H1 (cell line): ENCODE measurements around the gene CLNS1A. TPM values are rescaled to one million over a fixed set of nuclear protein-coding genes. Genes with fewer than 3 reads are reported as not detected.

Experiments
- BCL11A ChIP-seq, 2 experiments: IDR thresholded peaks; one replicate each; pipeline ENCODE4 v1.6.1; 2011; ENCODE audit warnings: low read depth in 2 of 2, low read length in 2 of 2, mild to moderate bottlenecking in 2 of 2
- BRCA1 ChIP-seq: IDR thresholded peaks from 2 replicates; pipeline ENCODE4 v1.6.1; 2012; ENCODE audit warnings: low read depth, low read length, improper control_type of control experiment
- CHD1 ChIP-seq: IDR thresholded peaks from 2 replicates; pipeline ENCODE4 v1.6.1; 2012; ENCODE audit warnings: low read depth, low read length, improper control_type of control experiment
- CREB1 ChIP-seq: IDR thresholded peaks from 2 replicates; pipeline ENCODE4 v1.6.1; 2012; ENCODE audit warnings: inconsistent platforms
- CTBP2 ChIP-seq: IDR thresholded peaks from 2 replicates; pipeline ENCODE4 v1.7.0; 2011; ENCODE audit warnings: borderline replicate concordance, mild to moderate bottlenecking, moderate library complexity, mixed read lengths, low read length; ENCODE audit not compliant: insufficient read depth, insufficient read length
- KDM1A ChIP-seq: fragments of 200-600, 300-600 bp; sonication (generic); IDR thresholded peaks from 2 replicates; pipeline ENCODE4 v1.7.1; 2016; ENCODE audit warnings: mild to moderate bottlenecking, low read length, borderline replicate concordance
- KDM5A ChIP-seq: fragments of 200-600 bp; IDR thresholded peaks from 2 replicates; pipeline ENCODE4 v1.7.1; 2012; ENCODE audit warnings: mild to moderate bottlenecking, low read length, inconsistent platforms, mixed read lengths
- NRF1 ChIP-seq: IDR thresholded peaks from 2 replicates; pipeline ENCODE4 v1.6.1; 2011; ENCODE audit warnings: mild to moderate bottlenecking, low read depth, low read length, improper control_type of control experiment
- PHF8 ChIP-seq: fragments of 200-600 bp; sonication (generic); conservative IDR thresholded peaks from 2 replicates; pipeline ENCODE4 v1.7.1; 2012; ENCODE audit warnings: low read depth, mild to moderate bottlenecking, inconsistent platforms, low read length, moderate library complexity
- POLR2AphosphoS5 ChIP-seq: IDR thresholded peaks from 2 replicates; pipeline ENCODE4 v1.6.1; 2011; ENCODE audit warnings: low read depth, low read length
- POU5F1 ChIP-seq: IDR thresholded peaks from 2 replicates; pipeline ENCODE4 v1.6.1; 2011; ENCODE audit warnings: low read depth, mild to moderate bottlenecking, low read length, moderate library complexity
- RAD21 ChIP-seq, 2 experiments: IDR thresholded peaks in 1 of 2; conservative IDR thresholded peaks in 1 of 2; 2 replicates each; pipeline ENCODE4 v1.6.1; 2011; ENCODE audit warnings: low read depth in 2 of 2, low read length in 2 of 2, improper control_type of control experiment in 1 of 2, inconsistent platforms in 1 of 2, mild to moderate bottlenecking in 1 of 2, moderate library complexity in 1 of 2
- RBBP5 ChIP-seq: IDR thresholded peaks from 2 replicates; pipeline ENCODE4 v1.7.1; 2012; ENCODE audit warnings: low read depth, mild to moderate bottlenecking, inconsistent platforms, low read length, moderate library complexity, borderline replicate concordance
- SAP30 ChIP-seq: fragments of 300-600 bp; sonication (generic); IDR thresholded peaks from 2 replicates; pipeline ENCODE4 v1.7.1; 2012; ENCODE audit warnings: low read length, moderate library complexity, mild to moderate bottlenecking, inconsistent platforms; ENCODE audit not compliant: insufficient read depth, insufficient replicate concordance
- SIN3A ChIP-seq, 2 experiments: IDR thresholded peaks in 1 of 2; conservative IDR thresholded peaks in 1 of 2; 2 replicates each; pipeline ENCODE4 v1.6.1; 2011 to 2012; ENCODE audit warnings: low read length in 2 of 2, improper control_type of control experiment in 1 of 2, low read depth in 1 of 2, mild to moderate bottlenecking in 1 of 2
- SIX5 ChIP-seq: IDR thresholded peaks from 2 replicates; pipeline ENCODE4 v1.6.1; 2011; ENCODE audit warnings: mild to moderate bottlenecking, low read depth, low read length
- SP2 ChIP-seq: IDR thresholded peaks from 2 replicates; pipeline ENCODE4 v1.6.1; 2012; ENCODE audit warnings: mild to moderate bottlenecking, low read length, inconsistent platforms
- polyA plus RNA-seq, 7 experiments: library from polyadenylated mRNA; depleted of rRNA in 3 of 7; stranded (reverse) in 5 of 7; unstranded in 2 of 7; fragments of >200 nt in 5 of 7; fragments of 200-250 nt in 2 of 7; gene quantifications; 1 replicate in 5 of 7; 2 replicates in 1 of 7; 4 replicates in 1 of 7; pipeline versions ENCODE4 v1.2.1 to v1.2.3, GENCODE V29; 2011 to 2013; ENCODE audit warnings: missing spikeins in 2 of 7, mixed read lengths in 2 of 7
- total RNA-seq: library from RNA; stranded (reverse); fragmentation: NEBNext Ultra II Directional; extraction: Animal tissue kit (Norgen Biotek cat#: 25700); gene quantifications from 2 replicates; pipeline ENCODE4 v1.2.1, GENCODE V29; 2021
- TF ChIP-seq, protein P1 (sequence below), 3 experiments: IDR thresholded peaks; 1 replicate in 2 of 3; 2 replicates in 1 of 3; pipeline versions ENCODE4 v1.5.1 to v1.6.1; 2011; ENCODE audit warnings: low read length in 3 of 3, mild to moderate bottlenecking in 3 of 3, inconsistent platforms in 2 of 3, low read depth in 1 of 3, moderate library complexity in 1 of 3; ENCODE audit not compliant: insufficient read depth in 1 of 3; ENCODE audit errors: control extremely low read depth in 1 of 3
- TF ChIP-seq, protein P2 (sequence below): IDR thresholded peaks from 2 replicates; pipeline ENCODE4 v1.6.1; 2011; ENCODE audit warnings: low read length, improper control_type of control experiment

Gene CLNS1A
- total and polyA plus RNA-seq, 2 of the 8 experiments (the other 6 are each of a cell fraction or from before 2014, with no cell fraction given): 136 to 177 TPM

DNA sequence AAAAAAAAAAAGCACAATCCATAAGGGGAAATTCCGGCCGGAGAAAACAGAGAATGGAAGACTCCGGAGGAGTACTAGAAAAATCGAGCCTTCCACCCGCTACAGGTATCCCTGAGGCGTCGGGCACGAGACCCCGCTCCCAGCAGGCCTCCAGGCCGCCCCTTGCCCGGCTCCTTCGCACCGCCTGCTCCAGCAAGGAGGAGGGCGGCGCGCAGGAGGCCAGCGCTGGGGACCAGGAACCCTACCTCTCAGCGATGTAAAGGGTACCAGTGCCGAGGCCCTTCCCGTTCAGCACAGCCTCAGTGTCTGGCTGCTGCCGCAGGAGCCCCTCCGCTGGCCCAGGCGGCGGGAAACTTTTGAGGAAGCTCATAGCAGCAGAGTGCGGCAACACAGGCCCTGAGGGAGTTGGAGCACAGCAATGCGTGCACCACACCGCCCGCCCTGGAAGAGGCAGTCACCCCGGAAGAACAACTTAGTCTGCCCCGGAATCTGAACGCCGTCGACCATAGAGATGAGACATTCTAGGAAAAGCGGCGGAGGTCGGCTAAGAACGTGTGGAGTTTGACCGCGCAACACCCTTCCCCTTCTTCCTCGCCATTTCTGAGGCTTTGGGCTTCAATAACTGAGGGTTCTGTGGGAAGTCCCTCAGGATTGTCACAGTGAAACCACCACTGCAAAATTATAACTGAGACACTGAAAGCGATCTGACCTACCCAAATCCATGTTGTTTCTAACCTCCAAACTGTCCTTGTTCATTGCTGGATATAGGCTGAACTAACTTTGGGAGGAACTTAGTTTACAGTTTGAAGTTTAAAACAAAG is at the start of gene CLNS1A (continued):
- TF ChIP-seq CTBP2 (no peak), RAD21 (IDR thresholded peaks at IDR 0.05 in 1 of 2, conservative IDR thresholded peaks at IDR 0.05 in 1 of 2; ENCODE audit: low read depth in 2 of 2, low read length in 2 of 2) (no peak), KDM5A (no peak), RBBP5 (peak; percentile 78; the same call in 1 of the 2 replicates), BRCA1 (no peak; the same call in 1 of the 2 replicates), SIN3A (conservative IDR thresholded peaks at IDR 0.05 in 1 of 2, IDR thresholded peaks at IDR 0.05 in 1 of 2; ENCODE audit: low read depth in 1 of 2, low read length in 2 of 2) (peak in 1 of 2 experiments; percentile 76; a peak in 3 of 4 replicates), SP2 (peak; percentile 72), SAP30 (peak; percentile 71), CHD1 (no peak), BCL11A (IDR thresholded peaks at IDR 0.05; ENCODE audit: low read depth in 2 of 2, low read length in 2 of 2) (no peak), POLR2AphosphoS5 (peak; percentile 95), SIX5 (no peak), POU5F1 (no peak), NRF1 (no peak), CREB1 (no peak), KDM1A (no peak), PHF8 (peak; percentile 85)
- TF ChIP-seq, protein P1, sequence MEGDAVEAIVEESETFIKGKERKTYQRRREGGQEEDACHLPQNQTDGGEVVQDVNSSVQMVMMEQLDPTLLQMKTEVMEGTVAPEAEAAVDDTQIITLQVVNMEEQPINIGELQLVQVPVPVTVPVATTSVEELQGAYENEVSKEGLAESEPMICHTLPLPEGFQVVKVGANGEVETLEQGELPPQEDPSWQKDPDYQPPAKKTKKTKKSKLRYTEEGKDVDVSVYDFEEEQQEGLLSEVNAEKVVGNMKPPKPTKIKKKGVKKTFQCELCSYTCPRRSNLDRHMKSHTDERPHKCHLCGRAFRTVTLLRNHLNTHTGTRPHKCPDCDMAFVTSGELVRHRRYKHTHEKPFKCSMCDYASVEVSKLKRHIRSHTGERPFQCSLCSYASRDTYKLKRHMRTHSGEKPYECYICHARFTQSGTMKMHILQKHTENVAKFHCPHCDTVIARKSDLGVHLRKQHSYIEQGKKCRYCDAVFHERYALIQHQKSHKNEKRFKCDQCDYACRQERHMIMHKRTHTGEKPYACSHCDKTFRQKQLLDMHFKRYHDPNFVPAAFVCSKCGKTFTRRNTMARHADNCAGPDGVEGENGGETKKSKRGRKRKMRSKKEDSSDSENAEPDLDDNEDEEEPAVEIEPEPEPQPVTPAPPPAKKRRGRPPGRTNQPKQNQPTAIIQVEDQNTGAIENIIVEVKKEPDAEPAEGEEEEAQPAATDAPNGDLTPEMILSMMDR (IDR thresholded peaks at IDR 0.05; ENCODE audit: control extremely low read depth in 1 of 3, insufficient read depth in 1 of 3, low read depth in 1 of 3, low read length in 3 of 3): peak in 1 of 3 experiments; percentile 4; a peak in 1 of 4 replicates
- TF ChIP-seq, protein P2, sequence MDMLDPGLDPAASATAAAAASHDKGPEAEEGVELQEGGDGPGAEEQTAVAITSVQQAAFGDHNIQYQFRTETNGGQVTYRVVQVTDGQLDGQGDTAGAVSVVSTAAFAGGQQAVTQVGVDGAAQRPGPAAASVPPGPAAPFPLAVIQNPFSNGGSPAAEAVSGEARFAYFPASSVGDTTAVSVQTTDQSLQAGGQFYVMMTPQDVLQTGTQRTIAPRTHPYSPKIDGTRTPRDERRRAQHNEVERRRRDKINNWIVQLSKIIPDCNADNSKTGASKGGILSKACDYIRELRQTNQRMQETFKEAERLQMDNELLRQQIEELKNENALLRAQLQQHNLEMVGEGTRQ: 0 out of 2 replicates have a peak, but pooled peaks have one; percentile 2
